GM21786 (cell line): ENCODE data around the gene WDR62.
"Not testable (repeated sequence)": the region's sequence is repeated elsewhere in the genome, so short reads cannot be mapped to it uniquely, and the experiment has no call there.

ENCODE experiments used
- ATAC-seq: cut with Tn5 transposase; IDR thresholded peaks from one replicate; pipeline ENCODE4 v1.9.1; 2021; ENCODE audit not compliant: unreplicated experiment

The WDR62 gene

DNA sequence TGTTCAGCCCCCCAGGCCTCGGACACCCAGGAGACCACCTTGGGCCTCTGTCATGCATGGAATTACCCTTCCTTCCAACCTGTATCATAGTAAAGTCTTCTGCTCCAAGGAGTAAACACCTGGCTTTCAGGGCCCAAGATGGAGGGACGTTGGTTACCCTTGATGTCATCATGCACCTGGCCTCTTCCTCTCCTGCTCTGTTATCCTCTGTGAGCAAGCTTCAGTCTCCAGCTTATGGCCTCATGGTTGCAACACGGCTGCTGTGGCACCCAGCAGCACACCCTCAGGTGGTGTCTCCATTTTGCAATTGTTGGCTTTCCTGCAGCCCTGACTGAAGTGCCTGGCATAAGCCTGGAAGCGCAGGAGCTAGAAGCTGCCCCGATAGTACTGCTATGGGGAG lies 52.3 kb downstream of the WDR62 start:
- no peak for ATAC-seq

GRCh38 chr19:36108684-36109083 lies 54.0 kb downstream of the WDR62 start:
- ATAC-seq: no peak

DNA sequence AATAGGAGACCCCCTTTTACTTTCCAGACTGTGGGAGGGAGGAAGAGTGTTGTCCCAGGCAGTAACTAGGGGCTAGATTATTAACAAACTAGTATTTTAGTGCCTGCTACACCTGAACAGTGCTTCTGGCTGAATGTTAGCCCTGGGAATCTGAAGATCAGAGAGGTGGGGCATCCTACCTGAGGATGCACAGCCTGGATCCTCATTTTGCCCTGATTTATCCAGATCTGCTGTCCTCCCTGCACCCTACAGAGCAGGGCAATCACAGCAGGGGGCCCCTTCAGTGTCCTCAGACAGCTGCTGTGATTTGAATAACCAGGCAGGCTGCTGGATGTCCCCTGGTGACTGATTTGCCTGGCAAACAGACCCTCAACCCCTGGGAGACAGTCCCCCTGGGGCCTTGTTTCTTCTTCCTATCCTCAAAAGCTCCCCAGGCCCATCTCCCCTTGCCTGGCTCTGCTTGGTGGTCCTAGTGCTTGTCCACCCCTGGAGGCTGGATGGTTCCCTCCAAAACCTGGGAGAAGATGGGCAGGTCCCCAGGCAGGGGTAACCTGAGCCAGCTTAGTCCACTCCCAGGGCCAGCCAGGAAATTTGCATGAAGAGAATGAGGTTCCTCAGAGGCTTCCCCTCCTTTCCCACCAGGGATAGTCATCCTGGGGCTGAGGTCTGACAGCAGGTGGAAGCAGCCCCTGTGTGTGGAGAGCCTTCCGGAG lies 55.9 kb downstream of the WDR62 start, which contains the start of gene OVOL3:
TSS of gene OVOL3 (plus strand) at position 657 of the 713 bp plus-strand sequence. CDS start 60 bp downstream, outside the sequence.
- no peak for ATAC-seq

GRCh38 chr19:36111200-36111539 lies 56.5 kb downstream of the WDR62 start:
- ATAC-seq: no peak

GRCh38 chr19:36112678-36113077 lies 58.0 kb downstream of the WDR62 start:
- no peak for ATAC-seq

DNA sequence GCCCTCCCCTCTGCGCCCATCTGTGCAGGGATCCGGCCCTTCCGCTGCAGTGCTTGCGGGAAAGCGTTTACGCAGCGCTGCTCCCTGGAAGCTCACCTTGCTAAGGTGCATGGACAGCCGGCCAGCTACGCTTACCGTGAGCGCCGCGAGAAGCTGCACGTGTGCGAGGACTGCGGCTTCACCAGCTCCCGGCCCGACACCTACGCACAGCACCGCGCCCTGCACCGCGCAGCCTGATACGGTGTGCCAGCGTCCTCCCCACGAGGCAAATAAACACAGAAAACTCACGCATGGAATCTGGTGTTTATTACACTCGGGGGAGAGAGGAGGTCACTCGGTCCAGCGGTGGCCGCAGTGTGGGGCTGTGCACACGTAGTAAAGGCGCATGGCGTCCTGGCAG lies 58.7 kb downstream of the WDR62 start:
- no peak for ATAC-seq

DNA sequence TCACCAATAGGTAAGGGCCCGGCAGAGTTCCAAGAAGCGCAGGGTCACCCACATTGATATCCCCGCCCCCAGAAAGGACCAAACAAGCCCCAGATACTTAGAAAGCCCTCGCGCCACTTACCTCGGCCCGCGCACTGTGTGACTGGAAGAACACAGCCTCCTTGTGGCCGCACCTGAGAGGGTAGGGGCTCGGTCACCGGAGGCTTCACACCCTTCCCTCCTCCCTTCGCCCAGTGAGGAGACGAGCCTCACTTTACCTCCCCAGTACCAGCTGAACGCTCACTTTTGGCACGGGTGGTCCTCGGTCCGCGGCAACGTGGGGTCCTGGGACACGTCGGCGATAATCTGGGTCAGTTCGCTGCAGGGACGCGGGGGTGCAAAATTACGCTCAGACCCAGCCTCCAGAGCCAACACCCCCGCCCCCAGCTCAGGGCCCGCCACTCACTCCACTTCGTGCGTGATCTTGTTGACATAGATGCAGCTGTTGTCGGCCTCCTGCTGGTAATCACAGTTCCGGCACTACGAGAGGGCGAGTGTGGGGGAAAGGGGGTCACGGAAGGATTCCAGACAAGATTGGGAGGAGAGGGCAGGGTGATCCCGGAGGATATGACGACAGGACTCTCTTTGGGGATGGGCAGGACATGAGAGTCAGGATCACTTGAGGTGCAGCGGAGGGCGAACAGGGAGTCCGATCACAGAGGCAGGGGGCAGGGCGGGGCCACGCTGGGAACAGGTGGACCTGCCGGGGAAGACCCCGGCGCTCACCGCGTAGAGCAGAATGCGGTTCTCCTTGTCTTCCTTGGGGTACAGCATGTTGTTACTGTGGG lies 59.4 kb downstream of the WDR62 start:
- peak; percentile 3 for ATAC-seq

- ATAC-seq: peak; percentile 83
These were observed 60.2 kb downstream of the WDR62 start, which contains the start of gene POLR2I for GRCh38 chr19:36114721-36115452. POLR2I (minus strand) TSS chr19:36114875; CDS start chr19:36114856, 19 bp downstream.

GRCh38 chr19:36115453-36116343 lies 61.0 kb downstream of the WDR62 start, which contains the start of gene TBCB:
TBCB (plus strand) TSS chr19:36115468; CDS start chr19:36115561, 93 bp downstream.
- ATAC-seq: peak; percentile 24

DNA sequence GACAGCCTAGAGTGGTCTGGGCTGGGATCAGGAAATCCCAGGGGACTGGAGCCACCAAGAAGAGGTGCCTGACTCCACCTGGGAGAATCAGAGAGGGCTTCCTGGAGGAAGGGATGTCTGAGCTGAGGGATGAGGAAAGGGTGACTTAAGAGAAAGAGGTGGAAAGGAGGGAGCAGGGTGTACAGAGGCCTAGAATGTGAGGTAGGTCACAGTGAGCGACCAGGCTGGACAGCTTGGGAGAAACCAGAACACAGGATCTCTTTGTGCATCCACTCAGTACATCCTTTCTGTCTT lies 61.6 kb downstream of the WDR62 start:
- ATAC-seq: no peak

DNA sequence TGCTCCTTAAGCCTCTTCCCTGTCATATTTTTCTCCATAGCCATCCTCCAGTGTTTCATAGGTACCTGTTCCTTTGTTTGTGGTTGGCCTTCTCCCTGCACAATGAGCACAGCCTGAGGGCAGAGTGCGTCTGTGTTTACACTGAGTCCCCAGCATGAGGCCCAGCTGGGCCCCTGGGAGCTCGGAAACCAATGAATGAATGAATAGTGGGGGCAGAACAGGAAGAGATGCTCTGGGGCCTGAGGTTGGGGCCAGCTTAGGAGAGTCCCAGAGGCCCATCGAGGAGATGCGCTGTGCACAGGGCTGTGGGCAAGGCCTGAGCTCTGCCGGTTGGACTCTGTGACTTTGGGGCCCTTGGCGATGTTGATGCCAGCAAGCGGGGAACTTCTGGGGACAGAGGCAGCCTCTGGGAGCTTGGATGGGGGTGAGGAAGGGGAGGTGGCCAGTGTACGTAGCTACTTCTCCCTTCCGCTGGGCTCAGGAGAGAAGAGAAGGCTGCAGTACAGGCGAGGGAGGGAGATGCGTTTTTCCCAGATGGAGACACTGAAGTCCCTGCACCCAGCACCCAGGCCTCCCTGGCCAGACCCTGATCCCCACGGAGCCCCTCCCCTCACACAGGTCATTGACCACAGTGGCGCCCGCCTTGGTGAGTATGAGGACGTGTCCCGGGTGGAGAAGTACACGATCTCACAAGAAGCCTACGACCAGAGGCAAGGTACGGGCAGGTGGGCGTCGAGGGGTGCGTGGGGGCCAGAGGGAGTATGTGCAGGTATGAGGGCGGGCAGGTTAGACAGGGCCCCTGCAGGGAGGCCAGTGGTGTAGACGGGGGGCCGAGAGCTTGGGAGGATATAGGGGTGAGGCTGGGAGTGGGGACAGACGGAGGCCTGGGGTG lies 65.6 kb downstream of the WDR62 start:
- no peak for ATAC-seq

DNA sequence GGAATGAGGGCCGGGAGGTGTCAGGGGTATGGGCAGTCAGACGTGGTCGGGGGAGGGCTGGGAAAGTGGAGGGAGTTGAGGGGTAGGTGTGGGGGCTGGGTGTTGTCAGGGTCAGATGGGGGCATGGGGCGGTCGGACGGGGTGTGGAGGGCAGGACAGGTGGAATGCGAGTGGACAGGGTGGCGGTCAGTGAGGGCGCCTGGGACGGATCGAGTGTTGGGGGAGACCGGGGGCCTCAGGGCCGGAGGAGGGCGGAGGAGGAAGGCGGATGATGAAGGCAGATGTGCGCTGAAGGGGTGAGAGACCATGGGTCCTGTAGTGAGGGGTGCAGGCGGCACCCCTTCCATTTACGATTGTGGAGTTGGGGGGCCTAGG lies 66.3 kb downstream of the WDR62 start:
- no peak for ATAC-seq

- ATAC-seq: no peak
These were observed 66.9 kb downstream of the WDR62 start for GRCh38 chr19:36121486-36122124.

DNA sequence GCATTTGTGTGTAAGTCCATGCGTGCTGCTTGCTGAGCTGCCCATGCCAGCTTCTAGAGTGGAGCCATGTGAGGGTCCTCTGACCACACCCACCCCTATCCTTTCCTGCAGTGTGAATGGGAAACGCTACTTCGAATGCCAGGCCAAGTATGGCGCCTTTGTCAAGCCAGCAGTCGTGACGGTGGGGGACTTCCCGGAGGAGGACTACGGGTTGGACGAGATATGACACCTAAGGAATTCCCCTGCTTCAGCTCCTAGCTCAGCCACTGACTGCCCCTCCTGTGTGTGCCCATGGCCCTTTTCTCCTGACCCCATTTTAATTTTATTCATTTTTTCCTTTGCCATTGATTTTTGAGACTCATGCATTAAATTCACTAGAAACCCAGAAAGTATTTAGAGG lies 70.9 kb downstream of the WDR62 start:
- ATAC-seq: no peak

GRCh38 chr19:36128392-36128736 lies 73.7 kb downstream of the WDR62 start:
- ATAC-seq: peak; percentile 14

DNA sequence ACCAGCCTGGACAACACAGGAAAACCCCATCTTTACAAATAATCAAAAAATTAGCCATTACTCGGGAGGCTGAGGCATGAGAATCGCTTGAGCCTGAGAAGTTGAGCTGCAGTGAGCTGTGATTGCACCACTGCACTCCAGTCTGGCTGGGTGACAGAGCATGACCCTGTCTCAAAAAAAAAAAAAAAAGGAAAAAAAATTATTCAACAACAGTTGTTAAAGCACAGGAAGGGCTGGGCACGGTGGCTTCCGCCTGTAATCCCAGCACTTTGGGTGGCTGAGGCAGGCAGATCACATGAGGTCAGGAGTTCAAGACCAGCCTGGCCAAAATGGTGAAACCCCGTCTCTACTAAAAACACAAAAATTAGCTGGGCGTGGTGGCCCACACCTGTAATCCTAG lies 76.5 kb downstream of the WDR62 start:
- ATAC-seq: not testable (repeated sequence)

DNA sequence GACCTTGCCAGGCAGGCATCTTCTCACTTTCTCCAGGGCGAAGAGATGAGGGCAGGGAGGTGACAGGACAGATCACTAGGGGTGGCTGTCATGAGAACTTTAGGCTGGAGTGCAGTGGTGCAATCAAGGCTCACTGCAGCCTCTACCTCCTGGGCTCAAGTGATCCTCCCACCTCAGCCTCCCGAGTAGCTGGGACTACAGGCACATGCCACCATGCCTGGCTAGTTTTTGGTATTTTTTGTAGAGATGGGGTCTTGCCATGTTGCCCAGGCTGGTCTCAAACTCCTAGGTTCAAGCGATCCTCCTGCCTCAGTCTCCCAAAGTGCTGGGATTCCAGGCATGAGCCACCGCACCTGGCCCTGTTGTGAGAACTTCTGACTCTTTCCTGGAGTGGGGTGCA lies 80.2 kb downstream of the WDR62 start:
- ATAC-seq: not testable (repeated sequence)

DNA sequence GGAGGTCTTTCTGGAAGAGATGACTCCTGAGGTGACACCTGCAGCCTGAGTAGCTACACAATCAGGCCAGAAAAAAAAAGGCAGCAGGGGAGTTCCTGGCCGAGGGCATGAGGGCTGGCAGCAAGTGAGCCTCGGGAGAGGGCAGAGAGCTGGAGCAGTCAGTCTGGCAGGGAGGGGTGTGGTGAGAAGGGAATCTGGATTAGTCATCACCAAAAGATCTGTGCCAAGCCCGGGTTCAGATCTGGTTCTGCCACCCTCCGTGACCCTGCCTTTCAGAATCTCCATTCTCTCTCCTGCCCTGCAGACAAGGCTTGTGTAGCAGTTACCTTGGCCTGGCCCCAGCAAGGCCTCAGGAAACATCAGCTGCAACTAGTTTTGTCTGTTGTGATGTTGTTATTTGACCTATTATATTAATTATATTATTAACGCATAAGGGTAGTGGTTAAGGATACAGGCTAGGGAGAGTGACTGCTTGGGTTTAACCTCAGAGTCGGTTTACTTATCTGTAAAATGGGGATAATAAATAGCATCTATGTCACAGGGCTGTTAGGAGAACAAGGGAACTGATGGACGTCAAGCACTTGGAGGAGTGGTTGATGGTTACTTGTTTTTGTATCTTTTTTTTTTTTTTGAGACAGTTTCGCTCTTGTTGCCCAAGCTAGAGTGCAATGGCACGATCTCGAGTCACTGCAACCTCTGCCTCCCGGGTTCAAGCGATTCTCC lies 82.4 kb downstream of the WDR62 start:
- no peak for ATAC-seq

DNA sequence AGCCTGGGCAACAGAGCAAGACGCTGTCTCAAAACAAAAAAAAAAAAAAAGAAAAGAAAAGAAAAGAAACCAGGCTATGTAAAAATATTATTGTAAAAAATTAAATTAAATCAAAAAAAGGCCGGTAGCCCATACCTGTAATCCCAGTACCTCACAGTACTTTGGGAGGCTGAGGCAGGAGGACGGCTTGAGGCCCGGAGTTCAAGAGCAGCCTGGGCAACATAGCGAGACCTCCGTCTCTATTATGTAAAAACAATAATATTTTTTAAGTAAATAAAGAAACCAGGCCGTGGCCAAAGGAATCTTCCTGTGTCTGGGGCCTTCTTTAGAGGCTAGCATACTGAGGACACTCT lies 84.4 kb downstream of the WDR62 start:
- no peak for ATAC-seq
